Adrenal gland (tissue), 5 donors: ENCODE data around the gene MSRB3.

ENCODE experiments used
- CTCF ChIP-seq, 6 experiments: fragments of 450-650 bp in 4 of 6; fragments of 200-600 bp in 2 of 6; sonication (generic) in 1 of 6; IDR thresholded peaks; 1 replicate in 5 of 6; 2 replicates in 1 of 6; pipeline versions ENCODE4 v1.5.1 to v1.8.0; 2016 to 2021; ENCODE audit warnings: antibody characterized with exemption in 6 of 6, mild to moderate bottlenecking in 2 of 6, moderate library complexity in 1 of 6
- POLR2A ChIP-seq, 2 donors: fragments of 450-650 bp; IDR thresholded peaks; one replicate each; pipeline ENCODE4 v1.6.1; 2017; ENCODE audit warnings: antibody characterized with exemption in 2 of 2, mild to moderate bottlenecking in 2 of 2, moderate library complexity in 1 of 2
- donor health status: DM: no; HTN: no; CAD: no.

GRCh38 chr12:65510007-65510406, 231.5 kb downstream of the MSRB3 start:
- no peak for TF ChIP-seq CTCF (IDR thresholded peaks at IDR 0.05)
- TF ChIP-seq POLR2A (IDR thresholded peaks at IDR 0.05) = no peak
